ENCODE data around the gene C6orf62.

DNA sequence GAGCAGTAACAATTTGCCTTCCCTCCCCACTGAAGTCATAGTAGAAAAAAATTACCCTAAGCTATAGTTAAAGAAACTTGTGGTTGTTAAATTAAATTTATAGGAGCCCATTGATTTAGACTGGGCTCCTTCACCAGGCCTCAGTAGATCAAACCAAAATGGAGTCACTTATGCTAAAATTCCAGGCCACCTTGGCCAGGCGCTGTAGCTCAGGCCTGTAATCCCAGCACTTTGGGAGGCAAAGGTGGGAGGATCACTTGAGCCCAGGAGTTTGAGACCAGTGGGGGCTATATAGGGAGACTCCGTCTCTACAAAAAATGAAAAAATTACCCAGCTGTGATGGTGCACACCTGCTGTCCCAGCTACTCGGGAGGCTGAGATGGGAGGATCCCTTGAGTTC lies 40.8 kb upstream of the C6orf62 start:
- no peak for TF ChIP-seq RAD21 (IDR thresholded peaks at IDR 0.05; ENCODE audit: low read length)
- TF ChIP-seq, protein P1, sequence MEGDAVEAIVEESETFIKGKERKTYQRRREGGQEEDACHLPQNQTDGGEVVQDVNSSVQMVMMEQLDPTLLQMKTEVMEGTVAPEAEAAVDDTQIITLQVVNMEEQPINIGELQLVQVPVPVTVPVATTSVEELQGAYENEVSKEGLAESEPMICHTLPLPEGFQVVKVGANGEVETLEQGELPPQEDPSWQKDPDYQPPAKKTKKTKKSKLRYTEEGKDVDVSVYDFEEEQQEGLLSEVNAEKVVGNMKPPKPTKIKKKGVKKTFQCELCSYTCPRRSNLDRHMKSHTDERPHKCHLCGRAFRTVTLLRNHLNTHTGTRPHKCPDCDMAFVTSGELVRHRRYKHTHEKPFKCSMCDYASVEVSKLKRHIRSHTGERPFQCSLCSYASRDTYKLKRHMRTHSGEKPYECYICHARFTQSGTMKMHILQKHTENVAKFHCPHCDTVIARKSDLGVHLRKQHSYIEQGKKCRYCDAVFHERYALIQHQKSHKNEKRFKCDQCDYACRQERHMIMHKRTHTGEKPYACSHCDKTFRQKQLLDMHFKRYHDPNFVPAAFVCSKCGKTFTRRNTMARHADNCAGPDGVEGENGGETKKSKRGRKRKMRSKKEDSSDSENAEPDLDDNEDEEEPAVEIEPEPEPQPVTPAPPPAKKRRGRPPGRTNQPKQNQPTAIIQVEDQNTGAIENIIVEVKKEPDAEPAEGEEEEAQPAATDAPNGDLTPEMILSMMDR (IDR thresholded peaks at IDR 0.05), result no peak
- TF ChIP-seq, protein P2, sequence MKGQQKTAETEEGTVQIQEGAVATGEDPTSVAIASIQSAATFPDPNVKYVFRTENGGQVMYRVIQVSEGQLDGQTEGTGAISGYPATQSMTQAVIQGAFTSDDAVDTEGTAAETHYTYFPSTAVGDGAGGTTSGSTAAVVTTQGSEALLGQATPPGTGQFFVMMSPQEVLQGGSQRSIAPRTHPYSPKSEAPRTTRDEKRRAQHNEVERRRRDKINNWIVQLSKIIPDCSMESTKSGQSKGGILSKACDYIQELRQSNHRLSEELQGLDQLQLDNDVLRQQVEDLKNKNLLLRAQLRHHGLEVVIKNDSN (IDR thresholded peaks at IDR 0.05; ENCODE audit: borderline replicate concordance, low read depth), result no peak
- no peak for TF ChIP-seq EP300 (IDR thresholded peaks at IDR 0.05; ENCODE audit: borderline replicate concordance in 1 of 2, low read depth in 1 of 2, low read length in 1 of 2)
- no peak for TF ChIP-seq JUND (IDR thresholded peaks at IDR 0.05)
- TF ChIP-seq POLR2AphosphoS5 (IDR thresholded peaks at IDR 0.05; ENCODE audit: low read depth, low read length), result no peak
- no peak for TF ChIP-seq CHD2 (IDR thresholded peaks at IDR 0.05; ENCODE audit: low read length, partially characterized antibody)
- no peak for TF ChIP-seq SIN3A (IDR thresholded peaks at IDR 0.05; ENCODE audit: borderline replicate concordance, low read depth, low read length)
- TF ChIP-seq, protein P3, sequence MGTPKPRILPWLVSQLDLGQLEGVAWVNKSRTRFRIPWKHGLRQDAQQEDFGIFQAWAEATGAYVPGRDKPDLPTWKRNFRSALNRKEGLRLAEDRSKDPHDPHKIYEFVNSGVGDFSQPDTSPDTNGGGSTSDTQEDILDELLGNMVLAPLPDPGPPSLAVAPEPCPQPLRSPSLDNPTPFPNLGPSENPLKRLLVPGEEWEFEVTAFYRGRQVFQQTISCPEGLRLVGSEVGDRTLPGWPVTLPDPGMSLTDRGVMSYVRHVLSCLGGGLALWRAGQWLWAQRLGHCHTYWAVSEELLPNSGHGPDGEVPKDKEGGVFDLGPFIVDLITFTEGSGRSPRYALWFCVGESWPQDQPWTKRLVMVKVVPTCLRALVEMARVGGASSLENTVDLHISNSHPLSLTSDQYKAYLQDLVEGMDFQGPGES (IDR thresholded peaks at IDR 0.05; ENCODE audit: low read depth, low read length), result no peak
- no peak for TF ChIP-seq MEF2A (IDR thresholded peaks at IDR 0.05; ENCODE audit: borderline replicate concordance, low read depth)
